ENCODE measurements around the gene UGT3A1. TPM values are rescaled to one million over a fixed set of nuclear protein-coding genes. Genes with fewer than 3 reads are reported as not detected.
A peak's percentile ranks its signal among the peaks of the same experiment; 100 is the strongest.

The UGT3A1 gene
- total RNA-seq, 1 experiment from 2014 or later: not detected

DNA sequence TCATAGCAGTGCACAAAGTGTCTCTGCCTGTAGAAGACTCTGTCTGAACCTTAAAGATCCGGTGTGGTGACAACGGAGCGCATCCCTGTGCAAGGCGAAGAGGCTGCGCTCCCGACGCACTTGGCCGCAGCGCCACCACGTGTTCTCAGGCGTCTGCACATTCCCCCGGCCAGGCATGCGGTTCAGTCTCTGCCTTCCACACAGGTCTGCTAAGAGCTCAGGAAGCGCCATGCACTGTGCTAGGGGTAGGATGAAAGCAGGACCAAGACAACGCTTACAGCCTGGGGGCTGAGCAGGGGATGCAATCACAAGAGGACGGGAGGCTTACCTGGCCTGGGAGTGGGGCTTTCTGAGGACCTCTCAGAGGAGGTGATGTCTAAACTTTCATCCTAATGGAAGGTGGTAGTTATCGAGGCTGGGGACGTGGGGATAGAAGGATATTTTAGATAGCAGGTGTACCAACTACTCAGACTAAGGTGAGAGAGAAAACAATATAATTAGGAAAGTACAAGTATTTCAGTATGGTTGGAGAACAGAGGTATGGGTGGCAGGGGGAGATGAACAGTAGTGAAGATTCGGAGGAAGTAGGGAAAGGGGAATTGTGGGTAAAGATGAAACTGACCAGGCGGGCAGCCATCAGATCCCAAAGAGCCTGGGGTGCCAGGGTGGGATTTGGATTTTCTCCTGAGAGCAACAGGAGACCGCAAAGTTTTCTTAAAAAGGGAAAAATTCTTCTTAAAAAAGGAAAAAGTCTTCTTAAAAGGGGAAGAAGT, 66.1 kb downstream of the UGT3A1 start:
- DNase-seq (ENCODE audit: low read depth): peak; percentile 48
- in situ Hi-C loops (cut with HindIII; ENCODE audit: low pct_unique_long_range_greater_than_20kb, low sequenced_read_pairs): no loop called here

DNA sequence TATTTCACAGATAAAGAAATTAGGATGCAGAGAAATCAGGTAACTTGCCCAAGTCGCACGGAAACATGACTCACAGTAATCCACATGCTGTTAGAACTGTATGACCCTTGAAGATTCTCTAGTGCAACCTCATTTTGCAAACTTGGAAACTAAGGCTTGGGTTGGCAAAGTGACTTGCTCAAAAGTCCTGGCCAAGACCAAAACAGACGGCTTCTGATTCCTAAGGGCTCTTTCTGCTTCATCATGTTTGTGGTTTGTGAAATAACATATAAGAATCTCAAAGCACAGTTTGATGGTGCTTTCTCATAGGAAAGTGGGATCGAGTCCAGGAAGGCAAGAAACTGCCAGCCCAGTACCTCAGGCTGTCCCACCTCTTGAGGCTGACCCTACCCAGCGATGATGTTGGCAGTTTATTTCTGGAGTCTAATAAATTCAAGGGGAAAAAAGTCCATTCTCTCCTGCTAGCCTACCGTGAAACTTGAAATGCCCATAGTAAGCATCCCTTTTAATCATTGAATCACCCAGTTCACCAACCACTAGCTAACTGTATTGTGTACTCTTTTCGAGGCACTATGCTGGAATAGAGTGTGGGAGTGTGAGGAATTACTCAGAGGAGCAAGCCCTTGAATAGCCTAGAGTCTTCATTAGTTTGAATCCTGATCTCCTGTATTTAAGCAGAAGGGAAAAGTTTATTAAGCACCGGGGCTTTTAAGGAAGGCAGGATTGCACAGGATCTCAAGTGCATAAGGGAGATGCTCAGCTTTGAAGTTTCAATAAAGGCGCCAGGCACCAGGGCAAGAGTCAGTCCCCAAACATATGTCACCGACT, 66.9 kb downstream of the UGT3A1 start:
- DNase-seq (ENCODE audit: low read depth): no peak
- in situ Hi-C loops (cut with HindIII; ENCODE audit: low pct_unique_long_range_greater_than_20kb, low sequenced_read_pairs): no loop called here

DNA sequence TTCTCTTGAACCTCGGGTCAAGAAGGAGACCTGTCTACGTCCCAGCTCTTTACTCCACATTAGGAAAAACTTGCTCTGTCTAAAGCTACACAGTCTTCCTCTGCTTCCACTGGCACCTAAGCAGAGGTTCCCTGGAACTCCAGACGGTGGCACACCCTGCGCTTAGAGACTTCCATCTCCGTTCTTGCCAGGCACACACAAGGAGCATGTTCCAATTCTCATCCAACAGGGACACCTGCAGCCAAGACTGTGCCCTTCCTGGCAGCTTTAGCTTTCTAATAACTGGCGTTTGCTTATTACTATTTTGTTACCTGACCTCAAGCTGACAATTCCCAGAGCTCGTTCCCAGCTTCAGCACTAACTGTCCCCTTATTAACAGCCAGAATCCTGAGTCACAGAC, 68.7 kb downstream of the UGT3A1 start:
- no peak for DNase-seq (ENCODE audit: low read depth)
- in situ Hi-C loops (cut with HindIII; ENCODE audit: low pct_unique_long_range_greater_than_20kb, low sequenced_read_pairs): no loop called here

DNA sequence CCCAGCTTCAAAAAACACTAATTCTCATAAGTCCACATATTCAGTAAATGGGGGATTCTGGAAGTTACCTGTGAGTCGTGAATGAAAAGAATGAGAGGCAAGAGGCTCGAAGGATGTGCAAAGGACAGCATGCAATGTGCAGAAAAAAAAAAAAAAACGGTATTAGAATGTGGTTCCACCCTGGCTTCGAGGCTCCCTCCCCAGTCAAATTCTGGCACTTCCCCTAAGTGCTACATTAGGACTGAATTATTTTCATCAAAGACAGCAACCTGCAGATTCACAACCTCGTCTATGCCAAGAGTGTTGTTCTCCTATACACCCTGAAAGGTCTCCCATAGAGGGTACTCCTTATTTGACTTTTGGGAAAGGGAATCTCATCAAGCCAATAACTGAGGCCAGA, 69.3 kb downstream of the UGT3A1 start:
- in situ Hi-C loops (cut with HindIII; ENCODE audit: low pct_unique_long_range_greater_than_20kb, low sequenced_read_pairs): no loop called here
- no peak for DNase-seq (ENCODE audit: low read depth)

DNA sequence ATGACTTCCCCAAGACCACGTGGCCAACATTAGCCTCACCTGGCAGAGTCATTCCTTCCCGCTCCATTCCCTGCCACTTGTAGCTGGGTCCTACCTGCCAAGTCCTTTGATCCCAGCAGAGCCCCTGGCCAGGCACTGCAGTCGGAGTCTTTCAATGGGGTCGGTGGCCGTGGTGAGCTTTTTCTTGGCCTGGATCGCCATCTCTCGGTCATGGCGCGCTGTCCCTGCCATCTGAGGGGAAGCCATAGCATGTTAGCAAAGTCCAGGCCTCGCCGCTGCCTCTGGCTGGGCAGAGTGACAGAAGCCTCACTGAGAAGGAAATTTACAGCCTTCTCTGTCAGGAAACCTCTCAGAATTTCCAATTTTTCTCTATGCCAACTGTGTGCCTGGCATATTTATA, 70.3 kb downstream of the UGT3A1 start:
- no peak for DNase-seq (ENCODE audit: low read depth)
- in situ Hi-C loops (cut with HindIII; ENCODE audit: low pct_unique_long_range_greater_than_20kb, low sequenced_read_pairs): no loop called here

DNA sequence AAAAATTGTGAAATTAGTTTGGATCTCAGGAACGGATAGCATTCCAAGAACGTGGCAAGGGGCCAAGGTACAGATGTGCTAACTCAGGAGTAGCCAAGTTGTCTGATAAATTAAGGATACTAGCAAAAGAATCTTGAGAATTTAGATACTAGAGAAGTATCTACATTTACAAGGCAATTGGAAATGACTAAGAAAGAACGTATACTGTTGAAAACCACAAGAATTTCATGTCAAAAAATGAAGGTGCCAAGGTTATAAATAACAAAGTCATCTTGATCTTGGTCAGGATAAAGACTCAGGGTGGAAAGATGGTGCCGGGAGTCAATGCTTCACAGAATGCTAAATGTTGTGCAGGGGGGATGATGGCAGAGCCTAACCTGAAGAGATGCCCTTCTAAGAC, 72.0 kb downstream of the UGT3A1 start:
- peak; percentile 23 for DNase-seq (ENCODE audit: low read depth)
- in situ Hi-C loops (cut with HindIII; ENCODE audit: low pct_unique_long_range_greater_than_20kb, low sequenced_read_pairs): no loop called here

DNA sequence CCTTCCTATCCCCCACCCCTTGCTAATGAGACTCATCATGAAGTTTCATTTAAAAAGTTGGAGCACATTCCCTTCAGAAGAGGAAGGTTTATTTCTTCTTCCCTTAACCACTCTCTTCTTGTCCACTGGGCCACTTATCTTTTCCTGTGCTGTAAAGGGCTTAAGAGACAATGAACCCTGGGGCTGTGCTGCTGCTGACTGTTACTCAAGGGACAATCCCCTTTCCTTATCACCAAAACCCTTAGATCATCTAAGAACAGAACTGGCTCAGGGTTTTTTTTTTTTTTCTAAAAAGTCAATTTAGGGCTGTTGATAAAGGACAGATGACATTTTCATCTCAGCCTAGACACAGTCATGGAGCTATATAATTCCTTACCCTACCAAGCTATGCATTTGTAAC, 82.4 kb downstream of the UGT3A1 start:
- in situ Hi-C loops (cut with HindIII; ENCODE audit: low pct_unique_long_range_greater_than_20kb, low sequenced_read_pairs): no loop called here
- DNase-seq (ENCODE audit: low read depth): no peak

DNA sequence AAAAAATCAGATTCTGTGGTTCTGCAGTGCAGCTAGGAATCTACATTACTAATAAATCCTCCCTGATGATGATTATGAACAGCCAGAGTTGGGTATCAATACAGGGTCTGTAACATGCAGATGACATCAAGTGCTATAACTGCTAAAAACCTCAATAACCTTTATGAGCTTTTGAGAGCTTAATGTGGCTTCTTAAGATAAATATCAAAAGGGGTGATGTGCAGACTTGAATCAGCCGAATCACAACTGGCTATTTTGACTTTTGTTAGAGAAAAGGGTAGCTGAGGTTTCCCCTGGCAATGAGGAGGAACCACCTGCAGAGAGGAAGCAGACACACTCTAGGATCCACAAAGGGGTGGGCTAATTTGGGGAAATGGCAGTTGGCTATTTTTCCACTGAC, 83.0 kb downstream of the UGT3A1 start:
- in situ Hi-C loops (cut with HindIII; ENCODE audit: low pct_unique_long_range_greater_than_20kb, low sequenced_read_pairs): no loop called here
- DNase-seq (ENCODE audit: low read depth): no peak

DNA sequence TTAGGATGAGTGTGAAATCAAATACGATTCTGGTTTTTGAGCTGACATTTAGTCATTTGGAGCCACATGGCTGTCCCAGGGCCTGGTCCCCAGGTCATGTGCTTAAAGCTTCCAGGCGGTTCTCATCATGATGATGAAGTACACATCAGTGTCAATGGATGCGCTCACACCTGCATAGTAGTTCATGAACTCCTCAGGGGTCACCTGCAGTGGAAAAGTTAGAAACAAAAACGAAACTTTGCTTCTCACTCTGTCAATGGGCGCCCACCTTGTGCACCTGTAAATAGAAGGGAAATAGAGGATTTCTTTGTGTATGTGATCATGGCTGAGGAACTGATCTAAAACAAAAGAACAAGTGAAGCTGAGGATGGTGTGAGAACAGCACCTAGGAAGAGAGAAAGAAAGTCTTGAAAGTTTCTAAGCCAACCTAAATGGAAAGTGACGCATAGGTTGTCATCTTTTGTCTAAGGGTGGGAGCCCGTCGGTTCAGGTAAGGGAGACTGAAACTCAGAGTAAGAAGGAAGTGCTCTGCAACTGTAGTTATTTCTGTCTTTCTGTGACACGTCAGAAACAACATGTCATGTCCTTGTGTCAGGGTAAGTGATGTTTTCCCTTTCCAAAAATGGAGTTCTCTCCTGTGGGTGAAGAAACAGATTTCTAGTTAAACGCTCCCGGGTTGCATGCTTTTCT, 86.6 kb downstream of the UGT3A1 start:
- no peak for DNase-seq (ENCODE audit: low read depth)
- in situ Hi-C loops (cut with HindIII; ENCODE audit: low pct_unique_long_range_greater_than_20kb, low sequenced_read_pairs): no loop called here

DNA sequence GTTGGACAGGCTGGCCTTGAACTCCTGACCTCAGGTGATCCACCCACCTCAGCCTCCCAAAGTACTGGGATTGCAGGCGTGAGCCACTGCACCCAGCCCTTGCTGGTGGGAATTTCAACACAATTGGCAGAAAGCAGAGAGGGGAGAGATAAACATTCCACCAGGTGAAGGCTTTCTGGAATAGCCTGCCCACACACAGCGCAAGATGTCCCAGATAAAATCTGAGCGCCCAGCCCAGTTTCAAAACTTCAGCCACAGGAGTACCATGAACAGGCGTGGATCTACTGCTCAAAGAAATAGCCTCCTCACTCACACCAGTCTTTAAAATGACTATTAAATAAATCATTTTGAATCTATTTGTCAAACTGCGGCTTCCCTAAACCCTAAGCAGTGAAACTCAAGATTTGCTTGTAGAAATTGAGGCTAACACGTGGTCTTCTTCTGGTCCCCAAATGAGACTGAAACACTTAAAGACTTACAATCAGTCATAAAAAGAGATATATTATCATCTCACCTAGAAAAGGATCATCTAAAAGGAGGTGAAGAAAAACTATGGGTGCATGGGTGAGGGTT, 87.5 kb downstream of the UGT3A1 start:
- DNase-seq (ENCODE audit: low read depth): no peak
- in situ Hi-C loops (cut with HindIII; ENCODE audit: low pct_unique_long_range_greater_than_20kb, low sequenced_read_pairs): no loop called here

DNA sequence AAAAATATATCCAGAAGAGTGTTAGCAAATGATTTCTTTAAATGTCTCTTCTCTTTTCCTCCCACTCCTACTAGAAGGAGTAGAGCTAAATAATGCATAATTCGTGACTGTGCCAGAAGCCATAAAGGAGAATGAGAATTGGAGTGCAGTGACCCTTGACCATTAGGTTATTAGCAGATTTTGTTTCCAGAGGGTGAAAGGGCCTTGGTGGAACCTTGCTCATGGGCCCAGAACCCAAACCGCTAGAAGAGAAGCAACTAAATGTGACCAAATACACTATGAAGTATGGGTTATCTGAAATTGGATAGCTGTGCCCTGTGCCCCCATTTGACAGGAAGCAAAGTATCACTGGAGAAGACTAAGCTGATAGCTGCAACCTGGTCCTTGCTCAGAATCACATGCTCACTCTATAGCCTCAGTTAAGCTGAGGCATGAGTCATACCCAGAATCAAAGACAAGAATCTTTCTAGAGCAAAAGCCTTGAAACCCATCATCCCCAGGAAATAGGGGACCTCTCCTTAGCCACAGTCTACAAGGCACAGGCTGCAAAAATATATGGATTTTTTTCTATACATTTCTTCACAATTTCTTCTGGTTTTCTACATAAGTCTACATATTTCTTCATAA, 89.0 kb downstream of the UGT3A1 start:
- in situ Hi-C loops (cut with HindIII; ENCODE audit: low pct_unique_long_range_greater_than_20kb, low sequenced_read_pairs): no loop called here
- no peak for DNase-seq (ENCODE audit: low read depth)

Other genes with a start within 250 kb of the UGT3A1 start
- 0.07 TPM in 1 of 2 replicates, not detected in the other for gene IL7R, start 134.5 kb downstream of the UGT3A1 start, total RNA-seq (2014; rRNA removed; shearing (Covaris generic); ENCODE audit: low replicate concordance)
- not detected in 2 replicates for gene CAPSL, start 52.8 kb downstream of the UGT3A1 start, total RNA-seq (2014; rRNA removed; shearing (Covaris generic); ENCODE audit: low replicate concordance)
- gene UGT3A2, start 75.5 kb upstream of the UGT3A1 start, total RNA-seq (2014; rRNA removed; shearing (Covaris generic); ENCODE audit: low replicate concordance): not detected in 2 replicates
- 1.7 and 2.0 TPM in 2 replicates for gene LMBRD2, start 160.5 kb upstream of the UGT3A1 start, total RNA-seq (2014; rRNA removed; shearing (Covaris generic); ENCODE audit: low replicate concordance)
- gene SKP2, start 160.7 kb upstream of the UGT3A1 start, total RNA-seq (2014; rRNA removed; shearing (Covaris generic); ENCODE audit: low replicate concordance): 30.7 and 34.0 TPM in 2 replicates

All from Caki2 (cell line).